Measurements from ENCODE around the gene KCNMA1. TPM values are rescaled to one million over a fixed set of nuclear protein-coding genes. Genes with fewer than 3 reads are reported as not detected.

Gene KCNMA1
- polyA plus RNA-seq, 1 of the 3 experiments (the other 2 are of a cell fraction), result 107 TPM

DNA sequence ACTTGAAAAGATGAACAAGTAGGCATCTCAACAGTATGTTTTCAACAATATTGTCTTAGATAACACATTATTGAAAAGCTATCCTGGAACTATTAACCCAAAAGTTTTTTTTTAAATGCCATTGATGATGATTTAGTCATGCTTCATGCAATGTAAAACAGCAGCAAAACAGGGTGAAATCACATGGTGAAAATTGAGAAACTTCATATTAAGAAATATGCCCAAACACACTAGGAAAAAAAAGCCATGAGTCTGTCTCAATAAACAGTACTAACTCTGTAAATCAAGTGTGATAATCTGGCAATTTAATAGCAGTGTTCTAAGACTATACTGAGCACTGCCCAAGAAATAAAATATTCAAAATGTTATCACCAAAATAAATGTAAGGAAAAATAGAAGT lies 613.1 kb downstream of the KCNMA1 start:
- TF ChIP-seq, protein P1, sequence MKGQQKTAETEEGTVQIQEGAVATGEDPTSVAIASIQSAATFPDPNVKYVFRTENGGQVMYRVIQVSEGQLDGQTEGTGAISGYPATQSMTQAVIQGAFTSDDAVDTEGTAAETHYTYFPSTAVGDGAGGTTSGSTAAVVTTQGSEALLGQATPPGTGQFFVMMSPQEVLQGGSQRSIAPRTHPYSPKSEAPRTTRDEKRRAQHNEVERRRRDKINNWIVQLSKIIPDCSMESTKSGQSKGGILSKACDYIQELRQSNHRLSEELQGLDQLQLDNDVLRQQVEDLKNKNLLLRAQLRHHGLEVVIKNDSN (IDR thresholded peaks at IDR 0.05; ENCODE audit: borderline replicate concordance, low read depth), result no peak
- Histone ChIP-seq H3K9me3 (no peaks in the 10 kb centered on the region), H3K4me1 (ENCODE audit: control insufficient read depth in 1 of 2, insufficient read depth in 2 of 2, low read depth in 1 of 2, low read length in 1 of 2) (peaks cover 0 to 26% of the 10 kb centered on the region in 2 experiments; a peak in 2 of 4 replicates), H3K9me2 (no peaks in the 10 kb centered on the region), H4K20me1 (ENCODE audit: insufficient read depth) (no peaks in the 10 kb centered on the region), H3K9ac (no peak overlapping the region), H3K27me3 (ENCODE audit: insufficient read depth) (no peaks in the 10 kb centered on the region), H3K27ac (ENCODE audit: low read depth in 2 of 2, low read length in 1 of 2) (peak overlapping the region in 1 of 2 experiments; percentile 58; a peak in 1 of 4 replicates), H3K4me2 (no peak overlapping the region), H3F3A (replicated peaks; ENCODE audit: insufficient read depth) (no peaks in the 10 kb centered on the region), H3K36me3 (replicated peaks in 1 of 2; ENCODE audit: control insufficient read depth in 1 of 2, insufficient read depth in 2 of 2, low read length in 1 of 2) (peaks cover 0 to 38% of the 10 kb centered on the region in 2 experiments), H2AFZ (ENCODE audit: low read depth) (no peak overlapping the region), H3K79me2 (ENCODE audit: insufficient read depth) (no peaks in the 10 kb centered on the region), H3K4me3 (ENCODE audit: low read depth in 2 of 2, low read length in 1 of 2) (no peak overlapping the region)
- ChIA-PET POLR2A (no interaction called here), CTCF (no interaction called here)
- no peak for DNase-seq

DNA sequence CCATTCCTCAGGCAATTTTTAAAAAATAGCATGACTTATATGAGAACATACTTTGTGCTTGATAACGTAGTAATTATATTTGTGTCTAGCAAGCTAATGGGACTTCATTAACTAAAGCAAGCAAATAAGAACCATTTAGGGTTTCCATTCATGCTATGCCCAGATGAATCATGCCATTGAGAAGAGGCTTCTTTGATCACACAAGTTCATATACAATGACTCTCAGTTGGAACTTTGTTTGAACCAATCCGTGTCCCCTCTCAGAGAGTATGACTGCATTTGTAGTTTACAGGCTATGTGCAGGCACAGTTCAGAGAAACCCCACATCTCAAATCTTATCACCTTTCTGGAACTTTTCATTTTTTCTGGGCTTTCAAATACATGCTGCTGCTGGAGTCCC lies 614.2 kb downstream of the KCNMA1 start:
- Histone ChIP-seq H3K36me3 (replicated peaks in 1 of 2; ENCODE audit: control insufficient read depth in 1 of 2, insufficient read depth in 2 of 2, low read length in 1 of 2) (peaks cover 0 to 42% of the 10 kb centered on the region in 2 experiments), H3K9me2 (no peaks in the 10 kb centered on the region), H3K4me2 (no peak overlapping the region), H3F3A (replicated peaks; ENCODE audit: insufficient read depth) (no peaks in the 10 kb centered on the region), H2AFZ (ENCODE audit: low read depth) (no peak overlapping the region), H3K27ac (ENCODE audit: low read depth in 2 of 2, low read length in 1 of 2) (peak overlapping the region in 1 of 2 experiments; percentile 99; a peak in 2 of 4 replicates), H3K79me2 (ENCODE audit: insufficient read depth) (no peaks in the 10 kb centered on the region), H3K4me3 (ENCODE audit: low read depth in 2 of 2, low read length in 1 of 2) (no peak overlapping the region), H3K9me3 (no peaks in the 10 kb centered on the region), H3K9ac (no peak overlapping the region), H3K27me3 (ENCODE audit: insufficient read depth) (no peaks in the 10 kb centered on the region), H4K20me1 (ENCODE audit: insufficient read depth) (no peaks in the 10 kb centered on the region), H3K4me1 (ENCODE audit: control insufficient read depth in 1 of 2, insufficient read depth in 2 of 2, low read depth in 1 of 2, low read length in 1 of 2) (peaks cover 0 to 32% of the 10 kb centered on the region in 2 experiments; a peak in 2 of 4 replicates)
- ChIA-PET CTCF (no interaction called here), POLR2A (no interaction called here)
- 84% methylated on average over 2 of the region's 2 CpGs for WGBS (ENCODE audit: low lambda C conversion rate)
- no peak for DNase-seq
- no peak for TF ChIP-seq TCF12 (IDR thresholded peaks at IDR 0.05)
- TF ChIP-seq SMC3 (IDR thresholded peaks at IDR 0.05; ENCODE audit: low read depth, low read length), result no peak
- no peak for TF ChIP-seq RXRA (IDR thresholded peaks at IDR 0.05; ENCODE audit: borderline replicate concordance, low read depth)
- TF ChIP-seq CHD2 (IDR thresholded peaks at IDR 0.05; ENCODE audit: low read length, partially characterized antibody), result no peak
- TF ChIP-seq ELF1 (IDR thresholded peaks at IDR 0.05), result no peak
- no peak for TF ChIP-seq FOXM1 (IDR thresholded peaks at IDR 0.05; ENCODE audit: low read depth)
- TF ChIP-seq, protein P2, sequence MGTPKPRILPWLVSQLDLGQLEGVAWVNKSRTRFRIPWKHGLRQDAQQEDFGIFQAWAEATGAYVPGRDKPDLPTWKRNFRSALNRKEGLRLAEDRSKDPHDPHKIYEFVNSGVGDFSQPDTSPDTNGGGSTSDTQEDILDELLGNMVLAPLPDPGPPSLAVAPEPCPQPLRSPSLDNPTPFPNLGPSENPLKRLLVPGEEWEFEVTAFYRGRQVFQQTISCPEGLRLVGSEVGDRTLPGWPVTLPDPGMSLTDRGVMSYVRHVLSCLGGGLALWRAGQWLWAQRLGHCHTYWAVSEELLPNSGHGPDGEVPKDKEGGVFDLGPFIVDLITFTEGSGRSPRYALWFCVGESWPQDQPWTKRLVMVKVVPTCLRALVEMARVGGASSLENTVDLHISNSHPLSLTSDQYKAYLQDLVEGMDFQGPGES (IDR thresholded peaks at IDR 0.05; ENCODE audit: low read depth, low read length), result no peak
- no peak for TF ChIP-seq RCOR1 (IDR thresholded peaks at IDR 0.05; ENCODE audit: low read length)
- no peak for TF ChIP-seq RFX5 (IDR thresholded peaks at IDR 0.05; ENCODE audit: low read length)
- TF ChIP-seq JUND (IDR thresholded peaks at IDR 0.05), result no peak
- TF ChIP-seq, protein P3, sequence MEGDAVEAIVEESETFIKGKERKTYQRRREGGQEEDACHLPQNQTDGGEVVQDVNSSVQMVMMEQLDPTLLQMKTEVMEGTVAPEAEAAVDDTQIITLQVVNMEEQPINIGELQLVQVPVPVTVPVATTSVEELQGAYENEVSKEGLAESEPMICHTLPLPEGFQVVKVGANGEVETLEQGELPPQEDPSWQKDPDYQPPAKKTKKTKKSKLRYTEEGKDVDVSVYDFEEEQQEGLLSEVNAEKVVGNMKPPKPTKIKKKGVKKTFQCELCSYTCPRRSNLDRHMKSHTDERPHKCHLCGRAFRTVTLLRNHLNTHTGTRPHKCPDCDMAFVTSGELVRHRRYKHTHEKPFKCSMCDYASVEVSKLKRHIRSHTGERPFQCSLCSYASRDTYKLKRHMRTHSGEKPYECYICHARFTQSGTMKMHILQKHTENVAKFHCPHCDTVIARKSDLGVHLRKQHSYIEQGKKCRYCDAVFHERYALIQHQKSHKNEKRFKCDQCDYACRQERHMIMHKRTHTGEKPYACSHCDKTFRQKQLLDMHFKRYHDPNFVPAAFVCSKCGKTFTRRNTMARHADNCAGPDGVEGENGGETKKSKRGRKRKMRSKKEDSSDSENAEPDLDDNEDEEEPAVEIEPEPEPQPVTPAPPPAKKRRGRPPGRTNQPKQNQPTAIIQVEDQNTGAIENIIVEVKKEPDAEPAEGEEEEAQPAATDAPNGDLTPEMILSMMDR (IDR thresholded peaks at IDR 0.05), result no peak
- TF ChIP-seq TEAD4 (IDR thresholded peaks at IDR 0.05; ENCODE audit: borderline replicate concordance, insufficient read depth), result no peak
- TF ChIP-seq, protein P4, sequence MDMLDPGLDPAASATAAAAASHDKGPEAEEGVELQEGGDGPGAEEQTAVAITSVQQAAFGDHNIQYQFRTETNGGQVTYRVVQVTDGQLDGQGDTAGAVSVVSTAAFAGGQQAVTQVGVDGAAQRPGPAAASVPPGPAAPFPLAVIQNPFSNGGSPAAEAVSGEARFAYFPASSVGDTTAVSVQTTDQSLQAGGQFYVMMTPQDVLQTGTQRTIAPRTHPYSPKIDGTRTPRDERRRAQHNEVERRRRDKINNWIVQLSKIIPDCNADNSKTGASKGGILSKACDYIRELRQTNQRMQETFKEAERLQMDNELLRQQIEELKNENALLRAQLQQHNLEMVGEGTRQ (IDR thresholded peaks at IDR 0.05; ENCODE audit: borderline replicate concordance, low read depth, low read length), result no peak
- no peak for TF ChIP-seq TAF1 (IDR thresholded peaks at IDR 0.05; ENCODE audit: borderline replicate concordance, low read depth, low read length)
- TF ChIP-seq, protein P5, sequence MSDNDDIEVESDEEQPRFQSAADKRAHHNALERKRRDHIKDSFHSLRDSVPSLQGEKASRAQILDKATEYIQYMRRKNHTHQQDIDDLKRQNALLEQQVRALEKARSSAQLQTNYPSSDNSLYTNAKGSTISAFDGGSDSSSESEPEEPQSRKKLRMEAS (IDR thresholded peaks at IDR 0.05; ENCODE audit: low read depth), result no peak
- no peak for TF ChIP-seq FOSL2 (IDR thresholded peaks at IDR 0.05; ENCODE audit: borderline replicate concordance, low read depth)
- TF ChIP-seq YY1 (IDR thresholded peaks at IDR 0.05; ENCODE audit: low read depth), result no peak
- TF ChIP-seq POLR2AphosphoS5 (IDR thresholded peaks at IDR 0.05; ENCODE audit: low read depth, low read length), result no peak

All from SK-N-SH (cell line).